Measurements from ENCODE around the gene CT45A2.
"Not testable (repeated sequence)": the region's sequence is repeated elsewhere in the genome, so short reads cannot be mapped to it uniquely, and the experiment has no call there.

Gene CT45A2, protein sequence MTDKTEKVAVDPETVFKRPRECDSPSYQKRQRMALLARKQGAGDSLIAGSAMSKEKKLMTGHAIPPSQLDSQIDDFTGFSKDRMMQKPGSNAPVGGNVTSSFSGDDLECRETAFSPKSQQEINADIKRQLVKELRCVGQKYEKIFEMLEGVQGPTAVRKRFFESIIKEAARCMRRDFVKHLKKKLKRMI

DNA sequence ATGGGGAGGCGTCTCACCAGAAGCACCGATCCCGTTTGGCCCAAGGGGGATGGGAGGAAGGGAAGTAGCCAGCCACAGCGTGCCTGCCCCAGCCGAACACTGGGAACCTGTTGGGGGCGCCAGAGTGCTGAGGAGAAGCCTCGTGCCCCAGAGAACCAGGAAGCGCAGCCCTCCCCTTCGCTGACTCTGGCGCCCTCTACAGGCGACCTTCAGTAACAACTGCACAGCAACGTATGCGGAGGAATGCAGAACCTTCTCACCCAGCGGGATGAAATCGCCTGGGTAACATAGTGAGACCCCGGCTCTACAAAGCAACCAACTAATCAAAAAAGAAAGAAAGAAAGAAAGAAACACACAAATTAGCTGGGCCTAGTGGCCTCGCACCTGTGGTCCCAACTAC lies at the start of gene CT45A2:
Gene CT45A2 (minus strand): TSS at position 101 of the 400 bp plus-strand sequence. CDS start 3,747 bp downstream, outside the sequence.
- not testable (repeated sequence) for DNase-seq

DNA sequence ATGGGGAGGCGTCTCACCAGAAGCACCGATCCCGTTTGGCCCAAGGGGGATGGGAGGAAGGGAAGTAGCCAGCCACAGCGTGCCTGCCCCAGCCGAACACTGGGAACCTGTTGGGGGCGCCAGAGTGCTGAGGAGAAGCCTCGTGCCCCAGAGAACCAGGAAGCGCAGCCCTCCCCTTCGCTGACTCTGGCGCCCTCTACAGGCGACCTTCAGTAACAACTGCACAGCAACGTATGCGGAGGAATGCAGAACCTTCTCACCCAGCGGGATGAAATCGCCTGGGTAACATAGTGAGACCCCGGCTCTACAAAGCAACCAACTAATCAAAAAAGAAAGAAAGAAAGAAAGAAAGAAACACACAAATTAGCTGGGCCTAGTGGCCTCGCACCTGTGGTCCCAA lies 34.6 kb upstream of the CT45A2 start, which contains the start of gene CT45A8:
Gene CT45A8 (minus strand): TSS at position 101 of the 400 bp plus-strand sequence. CDS start 3,755 bp downstream, outside the sequence.
- not testable (repeated sequence) for DNase-seq

DNA sequence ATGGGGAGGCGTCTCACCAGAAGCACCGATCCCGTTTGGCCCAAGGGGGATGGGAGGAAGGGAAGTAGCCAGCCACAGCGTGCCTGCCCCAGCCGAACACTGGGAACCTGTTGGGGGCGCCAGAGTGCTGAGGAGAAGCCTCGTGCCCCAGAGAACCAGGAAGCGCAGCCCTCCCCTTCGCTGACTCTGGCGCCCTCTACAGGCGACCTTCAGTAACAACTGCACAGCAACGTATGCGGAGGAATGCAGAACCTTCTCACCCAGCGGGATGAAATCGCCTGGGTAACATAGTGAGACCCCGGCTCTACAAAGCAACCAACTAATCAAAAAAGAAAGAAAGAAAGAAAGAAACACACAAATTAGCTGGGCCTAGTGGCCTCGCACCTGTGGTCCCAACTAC lies 17.4 kb upstream of the CT45A2 start, which contains the start of gene CT45A7:
Gene CT45A7 (minus strand): TSS at position 101 of the 400 bp plus-strand sequence. CDS start 3,747 bp downstream, outside the sequence.
- not testable (repeated sequence) for DNase-seq

DNA sequence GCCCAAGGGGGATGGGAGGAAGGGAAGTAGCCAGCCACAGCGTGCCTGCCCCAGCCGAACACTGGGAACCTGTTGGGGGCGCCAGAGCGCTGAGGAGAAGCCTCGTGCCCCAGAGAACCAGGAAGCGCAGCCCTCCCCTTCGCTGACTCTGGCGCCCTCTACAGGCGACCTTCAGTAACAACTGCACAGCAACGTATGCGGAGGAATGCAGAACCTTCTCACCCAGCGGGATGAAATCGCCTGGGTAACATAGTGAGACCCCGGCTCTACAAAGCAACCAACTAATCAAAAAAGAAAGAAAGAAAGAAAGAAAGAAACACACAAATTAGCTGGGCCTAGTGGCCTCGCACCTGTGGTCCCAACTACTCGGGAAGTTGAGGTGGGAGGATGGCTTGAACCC lies 17.1 kb downstream of the CT45A2 start, which contains the start of gene CT45A6:
Gene CT45A6 (minus strand): TSS at position 101 of the 400 bp plus-strand sequence. CDS start 3,794 bp downstream, outside the sequence.
- not testable (repeated sequence) for DNase-seq

DNA sequence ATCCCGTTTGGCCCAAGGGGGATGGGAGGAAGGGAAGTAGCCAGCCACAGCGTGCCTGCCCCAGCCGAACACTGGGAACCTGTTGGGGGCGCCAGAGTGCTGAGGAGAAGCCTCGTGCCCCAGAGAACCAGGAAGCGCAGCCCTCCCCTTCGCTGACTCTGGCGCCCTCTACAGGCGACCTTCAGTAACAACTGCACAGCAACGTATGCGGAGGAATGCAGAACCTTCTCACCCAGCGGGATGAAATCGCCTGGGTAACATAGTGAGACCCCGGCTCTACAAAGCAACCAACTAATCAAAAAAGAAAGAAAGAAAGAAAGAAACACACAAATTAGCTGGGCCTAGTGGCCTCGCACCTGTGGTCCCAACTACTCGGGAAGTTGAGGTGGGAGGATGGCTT lies 34.4 kb downstream of the CT45A2 start, which contains the start of gene CT45A5:
Gene CT45A5 (minus strand): TSS at position 101 of the 400 bp plus-strand sequence. CDS start 3,774 bp downstream, outside the sequence.
- DNase-seq: not testable (repeated sequence)

DNA sequence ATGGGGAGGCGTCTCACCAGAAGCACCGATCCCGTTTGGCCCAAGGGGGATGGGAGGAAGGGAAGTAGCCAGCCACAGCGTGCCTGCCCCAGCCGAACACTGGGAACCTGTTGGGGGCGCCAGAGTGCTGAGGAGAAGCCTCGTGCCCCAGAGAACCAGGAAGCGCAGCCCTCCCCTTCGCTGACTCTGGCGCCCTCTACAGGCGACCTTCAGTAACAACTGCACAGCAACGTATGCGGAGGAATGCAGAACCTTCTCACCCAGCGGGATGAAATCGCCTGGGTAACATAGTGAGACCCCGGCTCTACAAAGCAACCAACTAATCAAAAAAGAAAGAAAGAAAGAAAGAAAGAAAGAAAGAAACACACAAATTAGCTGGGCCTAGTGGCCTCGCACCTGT lies 51.7 kb downstream of the CT45A2 start, which contains the start of gene CT45A3:
Gene CT45A3 (minus strand): TSS at position 101 of the 400 bp plus-strand sequence. CDS start 3,747 bp downstream, outside the sequence.
- not testable (repeated sequence) for DNase-seq
